Limb (tissue), 2 donors: ENCODE data around the gene PDGFD.

Experiments
- DNase-seq, 2 donors: peaks; one replicate each; pipeline ENCODE4 v3.0.0-alpha.2; 2016; ENCODE audit errors: extremely low spot score in 2 of 2

Gene PDGFD

GRCh38 chr11:103959279-103959942 is 204.5 kb downstream of the PDGFD start:
- no peak for DNase-seq

- DNase-seq: no peak
Measured at GRCh38 chr11:103958475-103959215, 205.3 kb downstream of the PDGFD start.

- DNase-seq: peak in 1 of 2 donors; percentile 37
Measured at GRCh38 chr11:103953797-103954486, 210.0 kb downstream of the PDGFD start.

- DNase-seq: no peak
Measured at GRCh38 chr11:103949781-103950180, 214.2 kb downstream of the PDGFD start.

GRCh38 chr11:103948187-103948763 is 215.7 kb downstream of the PDGFD start:
- DNase-seq: no peak

- DNase-seq: peak in 1 of 2 donors; percentile 45
Measured at GRCh38 chr11:103947546-103947919, 216.4 kb downstream of the PDGFD start.

GRCh38 chr11:103946793-103947545 is 217.0 kb downstream of the PDGFD start:
- DNase-seq: no peak

- DNase-seq: no peak
Measured at GRCh38 chr11:103944251-103944940, 219.6 kb downstream of the PDGFD start.

- no peak for DNase-seq
Measured at GRCh38 chr11:103942646-103943045, 221.3 kb downstream of the PDGFD start.

GRCh38 chr11:103940551-103940950 is 223.4 kb downstream of the PDGFD start:
- DNase-seq: no peak

- DNase-seq: no peak
Measured at GRCh38 chr11:103939694-103940093, 224.3 kb downstream of the PDGFD start.

GRCh38 chr11:103936059-103936458 is 227.9 kb downstream of the PDGFD start:
- DNase-seq: no peak

GRCh38 chr11:103935219-103935618 is 228.7 kb downstream of the PDGFD start:
- DNase-seq: no peak

GRCh38 chr11:103929170-103929903 is 234.6 kb downstream of the PDGFD start:
- DNase-seq: no peak

GRCh38 chr11:103928802-103929161 is 235.2 kb downstream of the PDGFD start:
- DNase-seq: no peak

GRCh38 chr11:103928040-103928801 is 235.7 kb downstream of the PDGFD start:
- DNase-seq: no peak

GRCh38 chr11:103927535-103927934 is 236.4 kb downstream of the PDGFD start:
- DNase-seq: peak in 1 of 2 donors; percentile 43

- DNase-seq: no peak
Measured at GRCh38 chr11:103926990-103927389, 237.0 kb downstream of the PDGFD start.
